Kidney (tissue), 14 donors: ENCODE measurements around the gene INTS3. TPM values are rescaled to one million over a fixed set of nuclear protein-coding genes. Genes with fewer than 3 reads are reported as not detected.

ENCODE experiments used
- DNase-seq, 5 donors: peaks; one replicate each; pipeline ENCODE4 v3.0.0-alpha.2; 2013 to 2020
- FAIRE-seq: peaks from 2 replicates; lab custom pipeline; 2012; peaks lifted over from hg19 to GRCh38; lab: Jason Lieb, UNC
- H3K27ac ChIP-seq, 2 donors: one replicate each; pipeline ENCODE4 v1.7.0; 2013; ENCODE audit warnings: low read depth in 2 of 2, low read length in 2 of 2, inconsistent platforms in 1 of 2
- H3K27me3 ChIP-seq: one replicate; pipeline ENCODE4 v1.7.1; 2013; ENCODE audit warnings: low read length, inconsistent platforms; ENCODE audit not compliant: control insufficient read depth, insufficient read depth
- H3K36me3 ChIP-seq, 3 donors: one replicate each; pipeline versions ENCODE4 v1.7.0 to v1.7.1; 2013; ENCODE audit warnings: low read length in 3 of 3, control low read depth in 1 of 3, inconsistent platforms in 1 of 3; ENCODE audit not compliant: insufficient read depth in 3 of 3, control insufficient read depth in 2 of 3
- H3K4me1 ChIP-seq, 3 donors: one replicate each; pipeline versions ENCODE4 v1.7.0 to v1.7.1; 2013; ENCODE audit warnings: low read length in 3 of 3, inconsistent platforms in 1 of 3, low read depth in 1 of 3; ENCODE audit not compliant: control insufficient read depth in 2 of 3, insufficient read depth in 2 of 3
- H3K4me3 ChIP-seq, 3 donors: one replicate each; pipeline versions ENCODE4 v1.7.0 to v1.8.1; 2013; ENCODE audit warnings: low read length in 3 of 3, control low read depth in 1 of 3, inconsistent platforms in 1 of 3
- H3K9ac ChIP-seq, 3 donors: one replicate each; pipeline versions ENCODE4 v1.7.0 to v1.7.1; 2013; ENCODE audit warnings: low read length in 3 of 3, control low read depth in 1 of 3, inconsistent platforms in 1 of 3
- H3K9me3 ChIP-seq, 3 donors: one replicate each; pipeline versions ENCODE4 v1.7.0 to v1.7.1; 2013; ENCODE audit warnings: low read length in 3 of 3, control low read depth in 1 of 3, inconsistent platforms in 1 of 3; ENCODE audit not compliant: control insufficient read depth in 2 of 3, insufficient read depth in 1 of 3
- CTCF ChIP-seq: IDR thresholded peaks from 3 replicates; pipeline ENCODE4 v1.5.1; 2012; ENCODE audit warnings: mild to moderate bottlenecking, moderate library complexity, borderline replicate concordance; ENCODE audit not compliant: insufficient read depth; ENCODE audit errors: extremely low read depth
- intact Hi-C: fragments of 100-400 bp; cut with DNase I; formaldehyde crosslinking; loops from one replicate; pipeline ENCODE4 v1.11.1; 2022
- polyA plus RNA-seq: library from polyadenylated mRNA; stranded (reverse); fragments of 350-450 nt; fragmentation: Illumina TruSeq; extraction: RNeasy Lipid Tissue Mini Kit (QIAGEN cat#74804); gene quantifications from one replicate; pipeline ENCODE4 v1.2.3, GENCODE V29; 2014; ENCODE audit warnings: low read depth, low replicate concordance; ENCODE audit not compliant: insufficient read depth
- total RNA-seq: library from RNA; stranded (reverse); fragmentation: NEBNext Ultra II Directional; extraction: Animal tissue kit (Norgen Biotek cat#: 25700); gene quantifications from one replicate; pipeline ENCODE4 v1.2.1, GENCODE V29; 2021
- donor health status: control.
- donor health status: control.
- donor health status: control.
- donor health status: control.
- donor health status: control.
- donor health status: DM: yes; HTN: yes; CAD: no.
- donor health status: Normal renal cell carcinoma (clear cell type).

Gene INTS3
- total and polyA plus RNA-seq, 2 donors from 2014 or later, result 42.7 to 74.8 TPM

GRCh38 chr1:153805042-153805745 is 77.3 kb downstream of the INTS3 start:
- H3K9me3 ChIP-seq, result no peaks in the 10 kb centered on the region
- no peak for DNase-seq
- peaks cover 0 to 3% (median 0%) of the 10 kb centered on the region in 3 donors for H3K4me1 ChIP-seq
- H3K9ac ChIP-seq, result no peak overlapping the region
- H3K27ac ChIP-seq, result peak overlapping the region in 1 of 2 donors; percentile 37
- no peak for TF ChIP-seq CTCF
- intact Hi-C loops, result no loop called here
- peaks cover 9 to 26% (median 15%) of the 10 kb centered on the region in 3 donors for H3K36me3 ChIP-seq
- no peak for FAIRE-seq
- no peak overlapping the region for H3K4me3 ChIP-seq
- H3K27me3 ChIP-seq, result no peaks in the 10 kb centered on the region

DNA sequence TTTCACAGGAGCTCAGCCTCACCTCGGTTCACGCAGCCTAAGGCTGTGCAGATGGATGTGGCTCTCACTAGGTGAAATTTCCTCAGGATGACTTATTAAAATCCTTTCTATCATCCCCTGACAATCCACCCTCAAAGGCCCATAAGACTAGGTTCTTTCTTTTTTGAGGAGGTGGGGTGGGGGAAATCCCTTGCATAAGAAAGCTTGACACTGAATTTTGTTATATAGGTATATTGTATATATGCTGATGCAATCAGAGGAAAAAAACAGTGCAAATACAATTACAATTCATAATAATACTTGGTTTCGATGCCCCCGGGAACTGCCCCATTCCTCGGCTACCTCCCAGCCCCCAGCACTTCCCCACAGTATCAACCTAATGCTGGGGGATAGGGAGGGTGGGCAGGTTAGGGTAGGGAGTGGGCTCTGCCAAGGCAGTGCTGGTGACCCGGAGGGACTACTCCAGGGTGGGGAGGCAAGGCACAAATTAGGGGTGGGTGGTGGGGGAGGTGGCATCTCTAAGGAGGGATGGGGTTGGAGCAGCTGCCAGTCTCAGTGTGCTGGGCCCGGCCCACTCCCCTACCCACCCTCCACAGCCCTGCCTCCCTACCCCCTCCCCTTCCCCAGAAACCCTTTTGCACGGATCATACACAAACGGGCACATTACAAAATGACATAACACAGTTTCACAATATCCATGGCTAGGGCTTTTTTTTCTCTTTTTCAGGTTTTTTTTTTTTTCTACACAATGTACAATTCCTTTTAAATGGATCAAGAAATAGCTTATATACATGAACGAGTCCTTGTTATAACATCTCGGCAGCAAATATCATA is 78.3 kb downstream of the INTS3 start:
- H3K27ac ChIP-seq, result no peak overlapping the region
- H3K4me1 ChIP-seq, result peaks cover 0 to 3% (median 0%) of the 10 kb centered on the region in 3 donors
- TF ChIP-seq CTCF, result no peak
- DNase-seq (no peak), FAIRE-seq (no peak)
- H3K36me3 ChIP-seq, result peaks cover 9 to 31% (median 15%) of the 10 kb centered on the region in 3 donors
- no peaks in the 10 kb centered on the region for H3K27me3 ChIP-seq
- no peaks in the 10 kb centered on the region for H3K9me3 ChIP-seq
- no peak overlapping the region for H3K9ac ChIP-seq
- no peak overlapping the region for H3K4me3 ChIP-seq
- intact Hi-C loops, result no loop called here

DNA sequence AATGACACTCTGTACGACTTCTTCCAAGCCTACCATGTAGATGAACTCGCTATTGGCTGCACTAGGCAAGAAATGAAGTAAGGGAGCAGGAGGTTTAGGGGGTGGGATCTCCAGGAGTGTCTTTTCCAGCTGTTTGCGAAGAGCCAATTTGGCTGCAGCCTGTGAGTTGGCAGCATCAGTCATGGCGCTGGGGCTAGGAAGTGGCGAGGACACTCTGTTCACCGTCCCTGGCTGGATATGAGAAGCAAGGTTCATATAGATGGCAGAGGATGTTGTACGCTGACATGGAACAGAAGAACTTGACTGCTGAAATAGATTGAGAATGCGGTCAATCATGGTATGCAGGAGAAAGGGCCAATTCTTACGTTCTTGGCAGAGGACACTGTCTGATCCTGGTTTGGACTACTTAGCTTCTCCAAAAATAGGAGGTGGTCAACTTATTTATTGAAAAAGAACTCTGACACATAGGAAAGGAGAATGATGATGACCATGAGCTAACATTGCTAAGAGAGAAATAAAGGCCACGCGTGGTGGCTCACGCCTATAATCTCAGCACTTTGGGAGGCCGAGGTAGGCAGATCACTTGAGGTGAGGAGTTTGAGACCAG is 88.5 kb downstream of the INTS3 start:
- FAIRE-seq, result no peak
- H3K4me3 ChIP-seq, result no peak overlapping the region
- no peaks in the 10 kb centered on the region for H3K9me3 ChIP-seq
- intact Hi-C loops, result no loop called here
- DNase-seq, result no peak
- no peak overlapping the region for H3K9ac ChIP-seq
- H3K36me3 ChIP-seq, result peaks cover 8 to 50% (median 36%) of the 10 kb centered on the region in 3 donors
- TF ChIP-seq CTCF, result no peak
- H3K27me3 ChIP-seq, result no peaks in the 10 kb centered on the region
- no peak overlapping the region for H3K27ac ChIP-seq
- H3K4me1 ChIP-seq, result no peaks in the 10 kb centered on the region
